K562 (cell line): ENCODE measurements around the gene ARPC4. TPM values are rescaled to one million over a fixed set of nuclear protein-coding genes. Genes with fewer than 3 reads are reported as not detected.

ENCODE experiments used
- ATAC-seq: fragments of 200-7000 bp; cut with Tn5 transposase; 3 replicates; pipeline ENCODE4 v1.9.1; 2020; ENCODE audit warnings: moderate library complexity
- BruUV-seq: library from RNA; stranded (reverse); fragments of 400-500 nt; replicated peaks from 2 replicates; lab custom pipeline; 2021; lab: Mats Ljungman, UMichigan
- CTCF ChIA-PET: fragments of 300-600 bp; formaldehyde crosslinking; extraction: SDS; loops from one replicate; lab custom pipeline; 2021; ENCODE audit warnings: low intra/inter-chr PET ratio; lab: Yijun Ruan, JAX
- POLR2A ChIA-PET: fragments of 300-600, 350-650 bp; sonication (Branson Sonifier 250); formaldehyde crosslinking; extraction: SDS; loops from one replicate; lab custom pipeline; 2021; ENCODE audit warnings: antibody characterized with exemption, inconsistent platforms; lab: Yijun Ruan, JAX
- DNase-seq, 4 experiments: peaks; one replicate each; pipeline versions ENCODE4 v3.0.0 to v3.0.0-alpha.2; 2011 to 2018; ENCODE audit warnings: low spot score in 3 of 4, mixed read lengths in 3 of 4; ENCODE audit errors: extremely low read depth in 1 of 4
- FAIRE-seq: peaks from 2 replicates; lab custom pipeline; 2011; peaks lifted over from hg19 to GRCh38; lab: Jason Lieb, UNC
- H2AFZ ChIP-seq: 2 replicates; pipeline ENCODE4 v1.6.0; 2011; ENCODE audit warnings: low read depth, low read length, control low read depth, inconsistent platforms
- H3K27ac ChIP-seq: fragments of 200-600 bp; 3 replicates; pipeline ENCODE4 v1.8.0; 2011; ENCODE audit warnings: low read depth, mild to moderate bottlenecking, control low read depth, inconsistent platforms, low read length, moderate library complexity, mixed read lengths; ENCODE audit errors: extremely low read depth
- H3K27me3 ChIP-seq, 2 experiments: fragments of 300-600 bp in 1 of 2; 2 replicates in 1 of 2; 3 replicates in 1 of 2; pipeline versions ENCODE4 v1.6.0 to v1.8.0; 2011; ENCODE audit warnings: inconsistent platforms in 2 of 2, low read length in 2 of 2, mild to moderate bottlenecking in 1 of 2, mixed read lengths in 1 of 2, moderate library complexity in 1 of 2; ENCODE audit not compliant: control insufficient read depth in 2 of 2, insufficient read depth in 2 of 2
- H3K36me3 ChIP-seq: fragments of 300-600 bp; 3 replicates; pipeline ENCODE4 v1.8.0; 2011; ENCODE audit warnings: mild to moderate bottlenecking, low read length, inconsistent platforms; ENCODE audit not compliant: control insufficient read depth, insufficient read depth
- H3K4me1 ChIP-seq, 2 experiments: fragments of 200-600 bp in 1 of 2; replicated peaks in 1 of 2; 2 replicates in 1 of 2; 3 replicates in 1 of 2; pipeline versions ENCODE4 v1.5.1 to v1.8.0; 2011; ENCODE audit warnings: inconsistent platforms in 2 of 2, low read length in 2 of 2, mild to moderate bottlenecking in 1 of 2, mixed read lengths in 1 of 2, moderate library complexity in 1 of 2; ENCODE audit not compliant: control insufficient read depth in 2 of 2, insufficient read depth in 2 of 2
- H3K4me2 ChIP-seq: 2 replicates; pipeline ENCODE4 v1.6.1; 2011; ENCODE audit warnings: low read length, control low read depth, inconsistent platforms, mixed read lengths; ENCODE audit not compliant: insufficient read depth
- H3K4me3 ChIP-seq: fragments of 200-600 bp; sonication (generic), shearing (Covaris generic); 2 replicates; pipeline ENCODE4 v1.5.1; 2016; ENCODE audit warnings: control low read depth, inconsistent platforms
- H3K79me2 ChIP-seq: fragments of 200-600 bp; 3 replicates; pipeline ENCODE4 v1.8.0; 2011; ENCODE audit warnings: low read length, inconsistent platforms; ENCODE audit not compliant: control insufficient read depth, insufficient read depth
- H3K9ac ChIP-seq, 2 experiments: 2 replicates each; pipeline versions ENCODE4 v1.6.0 to v1.6.1; 2011; ENCODE audit warnings: low read depth in 2 of 2, low read length in 2 of 2, control low read depth in 1 of 2, inconsistent platforms in 1 of 2, mild to moderate bottlenecking in 1 of 2, mixed read lengths in 1 of 2; ENCODE audit not compliant: insufficient read depth in 1 of 2
- H3K9me1 ChIP-seq: one replicate; pipeline ENCODE4 v1.6.0; 2011; ENCODE audit warnings: inconsistent platforms, mild to moderate bottlenecking, low read length, moderate library complexity; ENCODE audit not compliant: control insufficient read depth, insufficient read depth
- H3K9me3 ChIP-seq: replicated peaks from 2 replicates; pipeline ENCODE4 v1.5.1; 2011; ENCODE audit warnings: low read depth, low read length, inconsistent platforms; ENCODE audit not compliant: control insufficient read depth, insufficient read depth
- H4K20me1 ChIP-seq: replicated peaks from 2 replicates; pipeline ENCODE4 v1.6.1; 2011; ENCODE audit warnings: low read length, inconsistent platforms, mixed read lengths; ENCODE audit not compliant: control insufficient read depth, insufficient read depth
- BACH1 ChIP-seq: fragments of 200-800 bp; sonication (Bioruptor generic); IDR thresholded peaks from 2 replicates; pipeline ENCODE4 v1.6.1; 2016; ENCODE audit warnings: missing genetic modification characterization, missing compliant biosample characterization
- DACH1 ChIP-seq: fragments of 450-650 bp; IDR thresholded peaks from 2 replicates; pipeline ENCODE4 v1.6.1; 2018; ENCODE audit not compliant: partially characterized antibody
- DMBX1 ChIP-seq: fragments of 250-450 bp; sonication (Bioruptor Pico); IDR thresholded peaks from 2 replicates; pipeline ENCODE4 v1.8.0; 2022; ENCODE audit warnings: inconsistent platforms, mild to moderate bottlenecking, moderate library complexity, borderline replicate concordance
- ELF2 ChIP-seq: fragments of 250-450 bp; sonication (Bioruptor Pico); IDR thresholded peaks from 2 replicates; pipeline ENCODE4 v1.5.0; 2021; ENCODE audit warnings: mild to moderate bottlenecking
- GABPB1 ChIP-seq: sonication (generic); formaldehyde crosslinking; IDR thresholded peaks from 2 replicates; pipeline ENCODE4 v1.8.0; 2022; ENCODE audit warnings: mild to moderate bottlenecking, missing genetic modification reagents
- HDGF ChIP-seq: fragments of 450-650 bp; IDR thresholded peaks from 2 replicates; pipeline ENCODE4 v1.6.1; 2016
- MAFG ChIP-seq: fragments of 450-650 bp; conservative IDR thresholded peaks from 2 replicates; pipeline ENCODE4 v1.6.1; 2016; ENCODE audit warnings: missing genetic modification characterization, missing compliant biosample characterization
- OTX1 ChIP-seq: fragments of 450-650 bp; formaldehyde crosslinking; IDR thresholded peaks from 2 replicates; pipeline ENCODE4 v1.4.0; 2022; ENCODE audit warnings: mild to moderate bottlenecking
- RBM15 ChIP-seq: fragments of 200-400 bp; formaldehyde crosslinking; IDR thresholded peaks from 2 replicates; pipeline ENCODE4 v1.6.1; 2018; ENCODE audit warnings: mild to moderate bottlenecking, low read length, moderate library complexity; ENCODE audit not compliant: insufficient read depth
- RFX7 ChIP-seq: fragments of 250-450 bp; sonication (Bioruptor Pico); IDR thresholded peaks from 2 replicates; pipeline ENCODE4 v1.5.1; 2021; ENCODE audit warnings: mild to moderate bottlenecking
- SNAPC5 ChIP-seq: fragments of 250-450 bp; sonication (Bioruptor Pico); IDR thresholded peaks from 2 replicates; pipeline ENCODE4 v1.8.0; 2021; ENCODE audit warnings: moderate library complexity, mild to moderate bottlenecking, inconsistent platforms
- SNIP1 ChIP-seq: fragments of 450-650 bp; IDR thresholded peaks from 2 replicates; pipeline ENCODE4 v1.7.1; 2017; ENCODE audit warnings: low read depth, mild to moderate bottlenecking
- SUPT5H ChIP-seq: fragments of 450-650 bp; IDR thresholded peaks from 2 replicates; pipeline ENCODE4 v1.6.1; 2016
- TARDBP ChIP-seq: fragments of 450-650 bp; IDR thresholded peaks from 2 replicates; pipeline ENCODE4 v1.6.1; 2016
- YY1 ChIP-seq, 3 experiments: IDR thresholded peaks; 2 replicates each; pipeline ENCODE4 v1.6.1; 2011; ENCODE audit warnings: low read length in 2 of 3, mild to moderate bottlenecking in 2 of 3, moderate library complexity in 2 of 3, borderline replicate concordance in 1 of 3, control low read depth in 1 of 3, low read depth in 1 of 3; ENCODE audit not compliant: insufficient read depth in 3 of 3, insufficient replicate concordance in 2 of 3, control insufficient read depth in 1 of 3, insufficient read length in 1 of 3; ENCODE audit errors: extremely low read depth in 1 of 3
- ZFP1 ChIP-seq: fragments of 450-650 bp; formaldehyde crosslinking; IDR thresholded peaks from 2 replicates; pipeline ENCODE4 v1.4.0; 2020; ENCODE audit warnings: mild to moderate bottlenecking, mixed read lengths
- ZNF57 ChIP-seq: fragments of 450-650 bp; formaldehyde crosslinking; IDR thresholded peaks from 2 replicates; pipeline ENCODE4 v1.4.0; 2020; ENCODE audit warnings: mild to moderate bottlenecking, moderate library complexity
- ZNF584 ChIP-seq: fragments of 200-800 bp; sonication (Bioruptor generic); IDR thresholded peaks from 2 replicates; pipeline ENCODE4 v1.6.1; 2016; ENCODE audit warnings: low read depth, mild to moderate bottlenecking, missing genetic modification characterization, missing compliant biosample characterization
- WGBS: fragments of 100-300 bp; shearing (Covaris generic); methylation state at CpG from one replicate; pipeline ENCODE4 v1.1.6; 2016; ENCODE audit warnings: low coverage, mixed read lengths; ENCODE audit not compliant: insufficient coverage; ENCODE audit errors: missing lambda C conversion rate; 5-methylcytosine and 5-hydroxymethylcytosine counted together
- in situ Hi-C: fragments of 300-500 bp; cut with MboI; formaldehyde crosslinking; loops from 4 replicates; pipeline ENCODE4 v1.15.0; 2018; ENCODE audit warnings: inconsistent platforms, mixed read lengths
- intact Hi-C: fragments of 100-400 bp; cut with micrococcal nuclease; formaldehyde crosslinking; loops from 2 replicates; pipeline ENCODE4 v1.14.2; 2022
- polyA plus RNA-seq, 8 experiments: library from polyadenylated mRNA; depleted of rRNA in 4 of 8; stranded (reverse) in 5 of 8; unstranded in 3 of 8; fragments of >200 nt; fragmentation: Nextera tagmentation in 2 of 8; fragmentation: Illumina TruSeq in 1 of 8; extraction: Ambion mirVana in 2 of 8; extraction: Trizol in 1 of 8; gene quantifications; 2 replicates each; pipeline versions ENCODE4 v1.2.1 to v1.2.3, GENCODE V29; 2011 to 2014; ENCODE audit warnings: inconsistent platforms in 1 of 8, missing spikeins in 1 of 8
- total RNA-seq, 7 experiments: library from RNA; depleted of rRNA in 6 of 7; stranded (reverse); fragments of >200 nt in 6 of 7; fragmentation: Illumina TruSeq in 2 of 7; extraction: Trizol in 2 of 7; gene quantifications; 2 replicates each; pipeline versions ENCODE4 v1.2.1 to v1.2.3, GENCODE V29; 2011 to 2021; ENCODE audit warnings: low replicate concordance in 1 of 7
- TF ChIP-seq, protein P1 (sequence below): fragments of 450-650 bp; formaldehyde crosslinking; IDR thresholded peaks from 2 replicates; pipeline ENCODE4 v1.4.0; 2020; ENCODE audit warnings: mild to moderate bottlenecking, moderate library complexity
- TF ChIP-seq, protein P2 (sequence below): fragments of 450-650 bp; formaldehyde crosslinking; IDR thresholded peaks from 2 replicates; pipeline ENCODE4 v1.4.0; 2022; ENCODE audit warnings: missing genetic modification characterization
- TF ChIP-seq, protein P3 (sequence below): fragments of 450-650 bp; formaldehyde crosslinking; conservative IDR thresholded peaks from 2 replicates; pipeline ENCODE4 v1.4.0; 2022; ENCODE audit warnings: mild to moderate bottlenecking, missing genetic modification characterization

ARPC4 gene
- total and polyA plus RNA-seq, 9 of the 15 experiments (the other 6 are each of a cell fraction or from before 2014, with no cell fraction given), result 20.1 to 153 (median 119) TPM

GRCh38 chr3:9769012-9769411 lies 23.9 kb upstream of the ARPC4 start:
- in situ Hi-C loops, result no loop called here
- Histone ChIP-seq H3K4me2 (peak overlapping the region; percentile 71), H3K27ac (no peak overlapping the region), H3K79me2 (no peaks in the 10 kb centered on the region), H3K27me3 (no peaks in the 10 kb centered on the region), H3K36me3 (no peaks in the 10 kb centered on the region), H3K4me1 (peaks cover 0 to 19% of the 10 kb centered on the region in 2 experiments; a peak in 3 of 5 replicates), H2AFZ (no peak overlapping the region), H3K9me3 (no peaks in the 10 kb centered on the region), H3K9ac (peak overlapping the region in 1 of 2 experiments; percentile 48; a peak in 1 of 4 replicates), H4K20me1 (no peaks in the 10 kb centered on the region), H3K9me1 (no peaks in the 10 kb centered on the region), H3K4me3 (peak overlapping the region; percentile 37; the same call in 1 of the 2 replicates)
- no peak for DNase-seq
- CTCF ChIA-PET, result no interaction called here
- POLR2A ChIA-PET, result interaction anchor here (0.8 to 1.3 kb wide), 4 partner anchors 11 to 17 kb away, joined by 3 to 6 read pairs (median 4); no protein-coding TSS in a partner anchor
- no peak for ATAC-seq
- FAIRE-seq, result peak; percentile 82
- intact Hi-C loops, result no loop called here
- whole genome bisulfite sequencing, result 71% methylated on average over 5 of the region's 5 CpGs
- BruUV-seq, result no TSS peak
- TF ChIP-seq DMBX1 (CRISPR knock-in tag) (no peak), GABPB1 (no peak), ZNF584 (no peak), SNAPC5 (CRISPR knock-in tag) (no peak), RBM15 (no peak), ZNF57 (CRISPR knock-in tag) (no peak), SUPT5H (peak; percentile 49; the same call in 1 of the 2 replicates), MAFG (tag) (no peak), SNIP1 (no peak), YY1 (IDR thresholded peaks at IDR 0.05; ENCODE audit: borderline replicate concordance in 1 of 3, control insufficient read depth in 1 of 3, extremely low read depth in 1 of 3, insufficient read depth in 3 of 3, insufficient read length in 1 of 3, insufficient replicate concordance in 2 of 3, low read depth in 1 of 3, low read length in 2 of 3) (no peak), TARDBP (no peak), ELF2 (CRISPR knock-in tag) (no peak), DACH1 (no peak), HDGF (0 out of 2 replicates have a peak, but pooled peaks have one; percentile 56), BACH1 (tag) (no peak), OTX1 (0 out of 2 replicates have a peak, but pooled peaks have one; percentile 17), ZFP1 (CRISPR knock-in tag) (no peak), RFX7 (CRISPR knock-in tag) (no peak)
- TF ChIP-seq, protein P1, sequence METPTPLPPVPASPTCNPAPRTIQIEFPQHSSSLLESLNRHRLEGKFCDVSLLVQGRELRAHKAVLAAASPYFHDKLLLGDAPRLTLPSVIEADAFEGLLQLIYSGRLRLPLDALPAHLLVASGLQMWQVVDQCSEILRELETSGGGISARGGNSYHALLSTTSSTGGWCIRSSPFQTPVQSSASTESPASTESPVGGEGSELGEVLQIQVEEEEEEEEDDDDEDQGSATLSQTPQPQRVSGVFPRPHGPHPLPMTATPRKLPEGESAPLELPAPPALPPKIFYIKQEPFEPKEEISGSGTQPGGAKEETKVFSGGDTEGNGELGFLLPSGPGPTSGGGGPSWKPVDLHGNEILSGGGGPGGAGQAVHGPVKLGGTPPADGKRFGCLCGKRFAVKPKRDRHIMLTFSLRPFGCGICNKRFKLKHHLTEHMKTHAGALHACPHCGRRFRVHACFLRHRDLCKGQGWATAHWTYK (CRISPR knock-in tag), result no peak
- TF ChIP-seq, protein P2, sequence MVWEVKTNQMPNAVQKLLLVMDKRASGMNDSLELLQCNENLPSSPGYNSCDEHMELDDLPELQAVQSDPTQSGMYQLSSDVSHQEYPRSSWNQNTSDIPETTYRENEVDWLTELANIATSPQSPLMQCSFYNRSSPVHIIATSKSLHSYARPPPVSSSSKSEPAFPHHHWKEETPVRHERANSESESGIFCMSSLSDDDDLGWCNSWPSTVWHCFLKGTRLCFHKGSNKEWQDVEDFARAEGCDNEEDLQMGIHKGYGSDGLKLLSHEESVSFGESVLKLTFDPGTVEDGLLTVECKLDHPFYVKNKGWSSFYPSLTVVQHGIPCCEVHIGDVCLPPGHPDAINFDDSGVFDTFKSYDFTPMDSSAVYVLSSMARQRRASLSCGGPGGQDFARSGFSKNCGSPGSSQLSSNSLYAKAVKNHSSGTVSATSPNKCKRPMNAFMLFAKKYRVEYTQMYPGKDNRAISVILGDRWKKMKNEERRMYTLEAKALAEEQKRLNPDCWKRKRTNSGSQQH (CRISPR knock-in tag), result peak; percentile 91
- TF ChIP-seq, protein P3, sequence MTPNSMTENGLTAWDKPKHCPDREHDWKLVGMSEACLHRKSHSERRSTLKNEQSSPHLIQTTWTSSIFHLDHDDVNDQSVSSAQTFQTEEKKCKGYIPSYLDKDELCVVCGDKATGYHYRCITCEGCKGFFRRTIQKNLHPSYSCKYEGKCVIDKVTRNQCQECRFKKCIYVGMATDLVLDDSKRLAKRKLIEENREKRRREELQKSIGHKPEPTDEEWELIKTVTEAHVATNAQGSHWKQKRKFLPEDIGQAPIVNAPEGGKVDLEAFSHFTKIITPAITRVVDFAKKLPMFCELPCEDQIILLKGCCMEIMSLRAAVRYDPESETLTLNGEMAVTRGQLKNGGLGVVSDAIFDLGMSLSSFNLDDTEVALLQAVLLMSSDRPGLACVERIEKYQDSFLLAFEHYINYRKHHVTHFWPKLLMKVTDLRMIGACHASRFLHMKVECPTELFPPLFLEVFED (CRISPR knock-in tag), result 0 out of 2 replicates have a peak, but pooled peaks have one; percentile 53
